ENCODE data around the gene DLL1.

Gene DLL1

DNA sequence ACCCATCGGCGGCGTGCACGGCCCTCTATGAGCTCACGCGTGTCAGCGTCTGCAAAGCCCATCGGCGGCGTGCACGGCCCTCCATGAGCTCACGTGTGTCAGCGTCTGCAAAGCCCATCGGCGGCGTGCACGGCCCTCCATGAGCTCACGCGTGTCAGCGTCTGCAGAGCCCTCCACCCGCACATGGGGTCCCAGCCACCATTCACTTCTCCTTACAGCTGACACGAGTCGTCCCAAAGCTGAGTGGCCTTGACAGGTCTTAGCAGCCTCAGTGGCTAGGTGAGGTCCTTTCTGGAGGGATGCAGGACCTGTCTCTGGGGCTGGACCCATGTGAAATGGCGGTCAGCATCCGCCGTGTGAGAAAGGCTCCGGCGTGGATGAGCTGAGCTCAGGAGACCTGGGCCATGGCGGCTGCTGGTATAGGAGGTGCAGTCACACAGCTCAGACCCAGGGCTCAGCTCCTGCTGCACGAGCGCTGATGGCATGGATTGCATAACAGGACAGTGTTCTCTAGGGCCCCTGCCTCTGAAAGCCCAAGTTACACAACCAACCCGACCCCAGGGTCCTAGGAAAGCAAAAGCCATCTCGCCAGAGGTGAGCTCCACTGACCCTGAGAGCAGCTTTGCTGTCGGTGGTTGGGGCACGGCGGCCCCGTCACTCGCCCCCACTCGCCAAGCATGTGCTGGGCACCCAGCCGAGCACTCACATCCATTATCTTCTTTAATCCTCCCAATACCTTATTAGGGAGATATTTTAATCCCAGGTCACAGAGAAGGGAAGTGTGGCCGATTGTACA lies 38.9 kb downstream of the DLL1 start:
- no peak for DNase-seq (ENCODE audit: low read depth, low spot score)

DNA sequence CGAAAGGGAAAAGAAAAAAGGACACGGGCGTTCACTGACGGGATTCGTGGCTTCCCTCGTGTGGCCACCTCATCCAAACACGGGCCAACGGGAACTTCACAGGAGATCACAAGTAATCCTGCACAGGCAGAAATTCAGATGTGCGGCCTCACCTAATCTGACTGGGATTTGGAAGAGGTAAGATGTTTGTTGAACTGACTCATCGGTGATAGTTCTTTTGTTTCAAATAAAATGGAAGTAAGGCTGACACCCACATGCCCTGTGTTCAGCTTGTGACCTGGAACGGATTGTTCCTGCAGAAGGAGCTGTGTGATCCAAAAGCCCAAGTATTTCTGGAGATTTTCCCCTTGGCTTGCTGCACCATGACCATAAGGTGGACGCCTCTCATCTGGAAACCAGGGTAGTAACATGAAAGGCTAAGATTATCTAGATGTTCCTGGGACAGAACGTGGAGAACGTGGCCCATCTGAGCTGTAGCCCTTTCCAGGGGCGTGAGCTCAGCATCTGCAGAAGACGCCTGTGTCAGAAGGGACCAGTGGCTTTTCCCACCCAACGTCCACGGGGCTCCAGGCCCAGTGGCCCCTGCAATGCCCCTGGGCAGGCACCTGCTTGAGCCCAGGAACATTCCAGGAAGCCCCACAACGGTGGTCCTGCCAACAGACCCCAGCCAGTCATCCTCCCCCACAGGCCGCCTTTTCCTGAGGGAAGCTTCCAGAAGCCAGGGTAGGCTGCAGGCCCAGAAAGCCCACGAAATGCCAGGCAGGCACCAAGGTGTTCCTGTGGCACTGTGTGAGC lies 39.7 kb downstream of the DLL1 start:
- no peak for DNase-seq (ENCODE audit: low read depth, low spot score)

GRCh38 chr6:170250455-170250854 lies 40.4 kb downstream of the DLL1 start:
- no peak for DNase-seq (ENCODE audit: low read depth, low spot score)

GRCh38 chr6:170249817-170250216 lies 41.1 kb downstream of the DLL1 start:
- DNase-seq (ENCODE audit: low read depth, low spot score): no peak

DNA sequence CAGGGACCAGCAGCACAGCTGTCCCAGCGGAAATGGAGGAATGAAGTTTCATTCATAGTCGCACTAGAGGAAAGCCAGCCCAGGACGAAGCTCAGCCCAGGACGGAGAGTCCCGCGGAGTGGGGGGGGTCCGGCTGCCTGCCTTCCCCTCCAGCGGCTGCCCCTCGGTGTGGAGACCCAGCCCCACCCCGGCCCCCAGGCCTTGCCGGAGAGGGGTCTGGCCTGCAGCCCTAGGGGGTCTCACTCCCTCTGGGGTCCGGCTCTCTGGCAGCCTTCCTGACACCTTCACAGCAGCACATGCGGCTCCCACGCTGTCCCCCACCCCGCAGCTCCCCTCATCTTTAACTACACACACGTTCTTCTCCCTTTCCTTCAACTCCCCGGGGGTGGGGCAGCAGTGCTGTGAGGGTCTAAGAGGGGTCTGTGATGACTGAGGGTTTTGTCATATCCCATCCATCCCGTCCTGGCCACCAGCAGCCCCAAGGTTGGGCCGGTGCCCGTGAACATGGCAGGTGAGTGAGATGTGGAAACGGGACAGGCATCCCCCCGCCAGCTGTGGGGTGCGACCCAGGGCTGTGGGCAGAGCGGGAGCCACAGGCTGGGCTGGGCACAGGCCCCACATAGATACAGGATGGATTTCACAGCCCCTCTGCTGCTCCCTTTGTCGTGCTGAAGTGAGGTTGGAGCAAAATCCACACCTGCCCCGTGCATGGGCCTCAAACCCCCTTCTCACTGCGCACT lies 41.8 kb downstream of the DLL1 start:
- no peak for DNase-seq (ENCODE audit: low read depth, low spot score)

- no peak for DNase-seq (ENCODE audit: low read depth, low spot score)
Observed at GRCh38 chr6:170248111-170248805, 42.6 kb downstream of the DLL1 start.

GRCh38 chr6:170247178-170247701 lies 43.6 kb downstream of the DLL1 start:
- no peak for DNase-seq (ENCODE audit: low read depth, low spot score)

GRCh38 chr6:170245475-170245992 lies 45.3 kb downstream of the DLL1 start:
- no peak for DNase-seq (ENCODE audit: low read depth, low spot score)

DNA sequence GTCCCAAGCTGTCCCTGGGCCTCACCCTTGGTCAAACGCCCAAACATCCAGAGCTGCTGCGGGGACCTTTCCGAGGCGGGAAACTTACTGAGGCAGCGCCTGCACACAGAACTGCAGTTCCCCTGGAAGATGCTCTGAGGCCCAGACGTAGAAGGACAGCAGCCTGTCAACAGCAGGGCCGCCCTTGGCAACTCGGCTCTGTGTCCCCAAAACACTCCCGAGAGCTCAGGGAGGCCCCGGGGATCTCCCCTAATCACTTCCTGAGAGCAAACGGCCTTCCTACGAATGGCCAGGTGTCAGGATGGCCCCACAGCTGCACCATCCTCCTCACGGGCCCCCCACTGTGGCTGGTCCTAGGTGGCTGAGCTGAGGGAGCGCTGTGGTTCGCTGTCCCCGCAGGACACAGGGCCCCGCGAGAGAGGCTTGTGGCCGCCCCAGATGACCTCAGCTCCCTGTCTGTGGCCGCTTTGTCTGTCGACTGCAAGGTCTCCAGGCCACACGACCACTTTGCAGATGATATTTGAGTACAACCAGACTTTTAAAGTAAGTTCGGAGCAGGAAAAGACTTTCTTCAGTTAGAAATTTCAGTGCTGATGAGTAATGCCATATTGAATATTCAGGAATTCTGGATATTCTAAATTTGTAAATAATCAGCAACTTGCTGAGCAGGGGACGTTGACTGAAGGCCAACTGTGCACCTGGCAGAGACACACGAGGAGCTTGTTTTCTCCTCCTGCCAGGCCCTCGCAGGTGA lies 46.0 kb downstream of the DLL1 start:
- DNase-seq (ENCODE audit: low read depth, low spot score): no peak

DNA sequence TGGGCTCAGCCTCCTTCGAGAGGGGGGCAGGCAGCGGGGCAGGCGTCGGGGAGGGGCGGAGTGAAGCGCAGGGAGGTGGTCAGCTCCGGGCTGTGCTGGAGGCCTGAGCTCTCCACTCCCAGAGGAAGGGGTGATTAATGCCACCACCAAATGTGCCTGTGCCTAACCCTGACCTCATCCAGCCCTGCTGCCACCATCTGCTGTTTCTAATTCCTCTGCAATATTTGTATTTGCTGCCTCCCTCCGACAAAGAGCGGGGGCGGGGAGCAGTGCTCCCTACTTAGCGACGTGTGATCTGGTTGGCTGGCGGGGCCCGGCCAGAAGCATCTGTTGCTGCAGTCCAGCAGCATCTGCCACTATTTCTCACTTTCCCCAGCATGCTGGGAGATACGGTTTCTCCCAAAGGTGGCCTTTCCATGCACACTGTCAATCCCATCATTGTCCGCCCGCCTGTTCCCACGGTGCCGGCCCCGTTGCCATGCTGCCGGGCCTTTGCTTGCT lies 47.0 kb downstream of the DLL1 start:
- no peak for DNase-seq (ENCODE audit: low read depth, low spot score)

- DNase-seq (ENCODE audit: low read depth, low spot score): no peak
Observed at GRCh38 chr6:170243386-170243785, 47.5 kb downstream of the DLL1 start.

GRCh38 chr6:170238741-170239565 lies 51.9 kb downstream of the DLL1 start:
- no peak for DNase-seq (ENCODE audit: low read depth, low spot score)

- no peak for DNase-seq (ENCODE audit: low read depth, low spot score)
Observed at GRCh38 chr6:170237999-170238740, 52.7 kb downstream of the DLL1 start.

- DNase-seq (ENCODE audit: low read depth, low spot score): no peak
Observed at GRCh38 chr6:170236131-170236836, 54.6 kb downstream of the DLL1 start.

DNA sequence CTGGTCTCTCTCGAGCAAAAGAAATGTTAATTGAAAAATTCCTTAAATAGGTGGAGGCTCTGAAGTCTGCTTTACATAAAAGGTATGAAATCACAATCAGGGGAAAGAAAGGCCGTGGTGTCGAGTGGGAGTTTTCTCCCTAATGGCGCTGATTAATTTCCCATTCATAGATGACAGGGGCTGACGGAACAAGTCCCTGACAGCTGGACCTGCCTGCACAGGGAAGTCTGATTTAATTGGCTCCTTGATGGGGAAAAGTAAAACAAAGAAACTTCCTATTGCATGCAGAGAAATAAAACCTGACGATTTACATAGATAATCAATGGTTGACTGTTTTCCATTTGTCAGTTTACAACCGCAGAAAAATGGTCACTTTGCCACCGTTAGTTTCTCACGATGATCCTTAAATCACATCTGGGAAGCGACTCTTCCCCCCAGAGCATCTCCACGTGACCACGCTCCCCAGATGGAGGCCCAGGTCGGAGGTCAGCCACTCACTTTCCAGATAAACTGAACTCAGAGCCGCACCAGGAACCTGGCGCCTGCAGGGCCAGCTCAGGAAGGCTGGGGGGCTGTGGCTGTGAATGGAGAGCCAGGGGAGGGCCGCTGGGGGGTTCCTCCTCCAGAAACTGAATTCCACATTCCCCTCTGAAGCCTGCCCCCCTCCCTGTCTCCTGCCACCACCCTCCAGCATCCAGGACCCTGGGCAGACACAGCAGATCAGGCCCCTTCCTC lies 55.3 kb downstream of the DLL1 start:
- DNase-seq (ENCODE audit: low read depth, low spot score): no peak

DNA sequence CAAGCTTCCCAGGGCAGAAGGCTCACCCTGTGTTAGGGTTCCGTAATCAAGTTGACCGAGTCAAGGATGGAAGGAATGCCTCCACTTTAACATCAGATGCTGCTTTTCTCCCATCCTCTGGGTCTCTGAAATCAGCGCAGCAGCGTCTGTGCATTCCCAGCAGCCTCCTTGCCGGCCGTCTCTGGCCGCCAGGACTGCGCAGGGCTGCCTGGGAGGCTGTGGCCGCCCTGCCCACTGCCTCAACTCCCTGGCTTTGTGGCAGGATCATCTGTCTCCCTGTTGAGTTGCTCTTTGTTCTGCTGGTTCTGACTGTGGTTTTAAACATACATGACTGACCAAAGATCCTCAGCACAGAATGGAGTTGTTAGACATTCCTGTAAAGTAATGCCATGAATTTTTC lies 56.5 kb downstream of the DLL1 start:
- no peak for DNase-seq (ENCODE audit: low read depth, low spot score)
